Smooth muscle cell of the pulmonary artery (primary cell): Measurements from ENCODE around the gene GPX5. TPM values are rescaled to one million over a fixed set of nuclear protein-coding genes. Genes with fewer than 3 reads are reported as not detected.

ENCODE experiments used
- total RNA-seq: library from RNA; depleted of rRNA; stranded (reverse); fragments of >200 nt; gene quantifications from 2 replicates; pipeline ENCODE4 v1.2.3, GENCODE V29; 2014

GPX5 gene
- not detected in 2 replicates for total RNA-seq

GRCh38 chr6:28525496-28526039 is at the start of gene GPX5:
GPX5 (plus strand) TSS chr6:28525881; CDS start chr6:28526014, 133 bp downstream.

GRCh38 chr6:28515676-28516075 is 10.0 kb upstream of the GPX5 start, which contains the start of gene GPX6:
GPX6 (minus strand) TSS chr6:28515793; CDS start chr6:28515743, 50 bp downstream.

Other genes starting within 250 kb of the GPX5 start
- 4.4 and 4.9 TPM in 2 replicates for gene PGBD1, start 244.3 kb upstream of the GPX5 start, total RNA-seq
- 4.2 and 4.4 TPM in 2 replicates for gene ZSCAN31, start 189.7 kb upstream of the GPX5 start, total RNA-seq
- gene ZKSCAN3, start 175.9 kb upstream of the GPX5 start, total RNA-seq, result 6.9 and 8.3 TPM in 2 replicates
- gene ZSCAN12, start 126.1 kb upstream of the GPX5 start, total RNA-seq, result 5.8 and 6.3 TPM in 2 replicates
- gene ZSCAN23, start 82.4 kb upstream of the GPX5 start, total RNA-seq, result 4.7 TPM in 2 replicates
- not detected in 2 replicates for gene GPX6, start 10.1 kb upstream of the GPX5 start, total RNA-seq